Activated CD4-positive, alpha-beta T cell treated with anti-CD3 and anti-CD28 coated beads for 1 hour (primary cell): ENCODE measurements around the gene TCTN3.
A peak's percentile ranks its signal among the peaks of the same experiment; 100 is the strongest.
"Not testable (repeated sequence)": the region's sequence is repeated elsewhere in the genome, so short reads cannot be mapped to it uniquely, and the experiment has no call there.

ENCODE experiments used
- DNase-seq: peaks from one replicate; pipeline ENCODE4 v3.0.0-alpha.2; 2020

The TCTN3 gene

GRCh38 chr10:95693668-95694534 lies at the start of gene TCTN3:
Gene TCTN3 (minus strand): TSS chr10:95693927. CDS start chr10:95693899, 28 bp downstream.
- peak; percentile 96 for DNase-seq

DNA sequence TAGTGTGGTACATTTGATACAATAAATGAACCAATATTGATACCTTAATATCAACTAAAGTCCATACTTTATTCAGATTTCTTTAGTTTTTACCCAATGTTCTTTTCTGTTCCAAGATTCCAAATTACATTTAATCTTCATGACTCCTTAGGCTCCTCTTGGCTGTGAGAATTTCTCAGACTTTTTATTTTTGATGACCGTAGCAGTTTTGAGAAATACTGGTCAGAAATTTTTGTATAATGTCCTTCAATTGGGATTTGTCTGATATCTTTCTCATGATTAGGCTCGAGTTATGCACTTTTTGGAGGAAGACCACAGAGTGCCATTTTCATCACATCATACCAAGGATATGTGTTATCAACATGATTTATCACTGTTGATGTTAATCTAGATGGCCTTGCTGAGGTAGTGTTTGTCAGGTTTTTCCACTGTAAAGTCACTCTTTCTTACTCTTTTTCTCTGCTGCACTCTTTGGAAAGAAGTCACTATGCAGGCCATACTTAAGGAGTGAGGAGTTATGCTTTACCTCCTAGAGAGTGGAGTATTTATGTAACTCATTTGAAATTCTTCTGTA lies 49.3 kb upstream of the TCTN3 start:
- DNase-seq = no peak

- no peak for DNase-seq
Observed at GRCh38 chr10:95742485-95742884, 48.8 kb upstream of the TCTN3 start.

DNA sequence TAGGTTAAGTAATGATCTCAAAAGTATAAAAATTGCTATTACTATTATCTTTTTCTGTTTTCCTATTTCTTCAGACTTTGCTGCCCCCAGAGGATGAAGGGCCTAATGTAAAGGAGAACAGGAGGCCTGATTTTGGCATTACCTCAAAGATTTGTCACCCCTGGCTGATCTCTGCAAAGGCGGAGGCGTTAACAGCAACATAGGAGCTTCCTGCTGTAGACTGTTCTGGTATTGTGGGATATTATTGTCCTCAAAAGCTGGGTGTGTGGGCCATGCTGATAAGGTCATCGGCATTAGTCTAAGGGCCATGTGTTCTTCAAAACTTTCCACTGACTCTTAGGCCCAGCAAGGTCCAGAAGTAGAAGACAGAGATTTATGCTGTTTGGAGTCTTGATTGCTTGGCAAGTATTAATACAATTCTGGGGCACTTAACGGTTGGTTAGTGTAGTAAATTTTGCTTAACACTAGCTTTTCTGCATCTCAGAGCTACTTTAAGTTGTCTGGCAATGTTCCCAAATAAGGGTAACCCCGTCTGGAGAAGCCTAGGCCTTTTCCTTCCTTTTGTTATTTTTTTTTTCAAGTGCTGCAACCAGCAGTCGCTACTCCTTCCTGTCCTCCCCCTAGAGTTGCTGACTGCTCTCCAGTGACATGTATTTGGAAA lies 48.2 kb upstream of the TCTN3 start:
- DNase-seq = no peak

- DNase-seq = no peak
Observed at GRCh38 chr10:95739056-95739455, 45.3 kb upstream of the TCTN3 start.

- not testable (repeated sequence) for DNase-seq
Observed at GRCh38 chr10:95732907-95733306, 39.2 kb upstream of the TCTN3 start.

DNA sequence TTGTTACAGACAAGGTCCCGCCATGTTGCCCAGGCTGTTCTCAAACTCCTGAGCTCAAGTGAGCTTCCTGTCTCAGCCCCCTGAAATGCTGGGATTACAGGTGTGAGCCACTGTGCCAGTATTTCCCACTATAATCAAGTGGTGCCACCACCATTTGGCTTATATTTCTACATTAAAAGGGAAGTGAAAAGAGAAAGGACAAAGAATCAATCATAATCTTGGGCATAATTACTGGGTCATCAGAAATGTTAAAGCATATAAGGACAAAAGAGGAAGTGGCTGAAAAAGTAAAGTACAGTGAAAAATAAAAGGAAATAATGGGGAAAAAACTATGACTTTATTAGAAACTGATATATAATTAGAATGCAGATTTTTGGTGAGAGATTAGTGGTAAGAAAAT lies 36.5 kb upstream of the TCTN3 start:
- no peak for DNase-seq

DNA sequence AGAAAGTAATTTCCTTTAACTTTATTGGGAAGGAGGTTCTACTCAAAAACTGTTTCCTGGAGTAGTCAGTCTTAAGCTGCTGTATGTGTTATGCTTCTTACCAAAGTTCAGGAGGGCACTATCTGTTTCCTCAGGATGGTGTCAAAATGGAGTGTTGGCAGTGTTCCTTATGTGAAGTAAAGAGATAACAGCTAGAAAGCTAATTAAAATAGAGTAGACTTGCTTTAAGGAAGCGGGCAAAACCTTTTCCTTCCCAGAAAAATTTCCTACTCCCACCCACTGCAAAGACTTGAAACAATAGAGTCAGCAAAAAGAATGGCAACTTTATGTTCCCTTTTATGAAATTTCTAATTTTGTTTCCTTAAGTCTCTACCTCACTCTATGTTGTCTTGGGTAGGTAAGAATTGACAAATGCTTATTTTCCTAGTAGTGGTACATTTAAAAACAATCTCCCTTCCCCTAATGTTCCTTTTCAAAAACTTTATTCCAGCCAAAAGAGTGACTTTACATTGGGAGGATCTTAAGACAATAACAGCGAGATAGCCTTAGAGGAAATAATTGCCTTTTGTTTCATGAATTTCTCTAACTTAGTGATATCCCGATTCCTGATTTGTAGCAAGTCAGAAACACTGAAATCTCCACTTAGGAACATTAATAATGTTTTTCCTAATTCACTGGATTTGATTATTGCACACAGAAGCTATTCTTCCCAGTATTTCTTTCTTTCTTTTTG lies 35.8 kb upstream of the TCTN3 start:
- DNase-seq = no peak

- no peak for DNase-seq
Observed at GRCh38 chr10:95728526-95728925, 34.8 kb upstream of the TCTN3 start.

GRCh38 chr10:95722496-95722895 lies 28.8 kb upstream of the TCTN3 start:
- DNase-seq = not testable (repeated sequence)

GRCh38 chr10:95720745-95721144 lies 27.0 kb upstream of the TCTN3 start:
- DNase-seq = not testable (repeated sequence)

- no peak for DNase-seq
Observed at GRCh38 chr10:95716866-95717265, 23.1 kb upstream of the TCTN3 start.

GRCh38 chr10:95716466-95716865 lies 22.7 kb upstream of the TCTN3 start:
- DNase-seq = no peak

DNA sequence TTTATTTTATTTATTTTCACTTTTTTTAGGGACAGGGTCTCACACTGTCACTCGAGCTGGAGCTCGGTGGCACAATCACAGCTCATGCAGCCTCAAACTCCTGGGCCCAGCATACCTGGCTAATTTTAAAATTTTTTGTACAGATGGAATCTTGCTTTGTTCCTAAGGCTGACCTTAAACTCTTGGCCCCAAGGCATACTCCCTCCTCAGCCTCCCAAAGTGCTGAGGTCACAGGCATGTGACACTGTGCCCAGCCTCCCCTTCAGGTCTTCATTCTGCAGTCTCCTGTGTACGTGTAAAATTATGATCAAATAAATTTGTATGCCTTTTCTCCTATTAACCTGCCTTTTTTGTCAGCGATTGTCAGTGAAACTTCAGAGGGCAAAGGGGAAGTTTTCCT lies 17.8 kb upstream of the TCTN3 start:
- no peak for DNase-seq

DNA sequence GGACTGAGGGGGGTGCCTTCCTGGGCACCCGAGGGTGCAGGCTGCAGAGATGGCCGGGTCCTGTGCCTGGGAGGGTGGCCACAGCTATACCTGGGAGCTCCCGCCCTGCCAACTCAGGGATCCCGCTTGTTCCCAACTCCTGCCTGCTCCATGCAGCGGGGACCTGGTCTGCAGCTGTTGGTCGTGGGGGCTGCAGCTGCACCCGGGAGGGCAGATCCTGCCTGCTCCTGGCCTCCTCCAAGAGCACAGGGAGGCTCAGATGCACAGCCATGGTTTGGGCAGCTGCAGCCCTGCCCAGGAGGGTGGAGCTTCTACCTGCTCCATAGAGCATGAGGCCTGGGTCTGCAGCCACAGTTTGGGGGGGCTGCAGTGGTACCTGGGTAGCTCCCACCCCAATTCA lies 13.3 kb upstream of the TCTN3 start:
- DNase-seq = no peak

DNA sequence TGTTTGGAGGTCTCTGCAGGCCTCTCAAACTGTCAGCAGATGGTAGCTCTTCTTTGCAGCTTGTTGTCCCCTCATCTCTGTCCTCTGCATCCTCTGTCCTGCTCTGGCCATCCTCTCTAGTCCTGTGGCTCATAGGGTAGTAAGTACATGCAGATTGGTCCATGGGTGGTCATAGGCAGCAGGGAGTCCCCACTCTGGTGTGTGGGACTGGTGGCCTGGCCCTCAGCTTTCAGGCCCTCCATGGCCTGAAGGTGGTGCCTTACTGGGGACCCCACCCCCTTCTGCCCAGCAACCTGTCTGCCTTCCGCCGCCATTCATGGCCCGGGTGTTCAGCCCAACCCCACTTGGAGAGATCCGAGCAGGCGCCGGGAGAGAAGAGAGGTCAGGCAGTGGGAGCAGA lies 12.8 kb upstream of the TCTN3 start:
- DNase-seq = no peak

GRCh38 chr10:95698415-95698814 lies 4.7 kb upstream of the TCTN3 start:
- no peak for DNase-seq

DNA sequence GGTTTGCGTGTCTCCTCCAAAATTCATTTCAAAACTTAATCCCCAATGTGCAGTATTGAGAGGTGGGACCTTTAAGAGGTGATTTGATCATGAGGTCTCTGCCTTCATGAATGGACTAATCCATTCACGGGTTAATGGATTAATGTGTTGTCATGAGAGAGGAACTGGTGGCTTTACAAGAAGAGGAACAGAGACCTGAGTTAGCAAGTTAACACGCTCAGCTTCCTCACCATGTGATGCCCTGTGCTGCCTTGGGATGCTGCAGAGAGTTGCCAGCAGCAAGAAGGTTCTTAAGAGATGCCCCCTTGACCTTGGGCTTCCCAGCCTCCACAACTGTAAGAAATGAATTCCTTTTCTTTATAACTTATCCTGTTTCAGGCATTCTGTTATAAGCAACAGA lies 3.7 kb upstream of the TCTN3 start:
- no peak for DNase-seq

DNA sequence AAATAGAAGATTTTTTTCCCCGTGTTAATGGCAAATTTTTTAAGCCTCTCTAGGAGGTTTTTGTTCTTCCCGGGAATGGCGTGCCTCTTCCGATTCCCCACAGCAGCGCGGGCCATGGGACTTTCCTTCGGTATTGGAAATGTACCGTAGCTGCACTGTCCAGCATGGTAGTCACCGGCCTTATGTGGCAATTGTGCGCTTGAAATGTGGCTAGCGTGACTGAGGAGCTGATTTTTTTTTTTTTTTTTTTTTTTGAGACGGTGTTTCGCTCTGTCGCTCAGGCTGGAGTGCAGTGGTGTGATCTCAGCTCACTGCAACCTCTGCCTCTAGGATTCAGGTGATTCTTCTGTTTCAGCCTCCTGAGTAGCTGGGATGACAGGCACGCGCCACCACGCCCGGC lies 938 bp upstream of the TCTN3 start:
- DNase-seq = no peak

DNA sequence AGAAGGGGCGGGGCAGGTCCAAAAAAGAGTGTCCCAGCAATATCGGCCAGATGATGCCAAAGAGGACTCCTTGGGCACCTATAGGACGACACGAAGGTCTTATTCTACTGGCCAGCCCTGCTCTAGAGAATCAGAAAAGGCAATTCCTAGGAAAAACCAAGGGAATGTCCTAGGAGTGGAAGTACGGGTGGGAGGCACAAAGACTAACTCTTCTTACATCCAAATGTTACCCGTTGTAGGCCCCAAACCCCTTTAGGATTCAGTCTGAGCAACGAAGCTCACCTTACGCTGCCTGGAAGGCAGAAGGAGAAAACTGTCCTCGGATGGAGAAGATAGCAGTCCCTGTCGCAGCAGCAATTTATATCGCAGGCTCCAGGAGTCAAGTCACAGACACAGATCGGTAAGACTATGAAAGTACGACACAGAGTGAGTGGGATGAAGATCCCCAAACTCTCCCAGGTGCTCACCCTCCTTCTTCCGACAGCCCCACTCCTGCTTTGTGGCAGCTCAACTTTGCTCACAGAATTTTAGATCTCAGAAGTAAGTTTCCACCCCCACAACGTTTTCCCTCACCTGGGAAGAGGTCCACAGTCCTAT lies 558 bp downstream of the TCTN3 start:
- no peak for DNase-seq

GRCh38 chr10:95691281-95691680 lies 2.4 kb downstream of the TCTN3 start:
- DNase-seq = no peak

DNA sequence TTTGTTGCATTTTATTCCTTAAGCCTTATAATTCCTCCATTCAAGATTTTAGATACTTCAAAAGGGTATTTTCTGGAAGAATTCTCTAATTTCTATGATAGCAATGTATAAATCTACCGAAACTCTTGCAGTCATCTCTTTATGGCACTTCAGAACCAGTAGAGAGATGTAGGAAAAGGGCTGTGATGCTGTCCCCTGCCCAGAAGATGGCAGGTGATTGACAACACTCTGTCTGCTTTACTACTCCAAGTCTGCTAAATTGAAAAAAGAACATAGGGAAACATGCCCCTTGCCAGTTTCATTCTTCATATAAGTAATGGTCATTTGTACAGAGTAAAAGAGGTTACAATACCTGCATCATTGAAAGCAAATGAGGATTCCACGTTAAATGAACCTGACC lies 5.1 kb downstream of the TCTN3 start:
- DNase-seq = no peak

DNA sequence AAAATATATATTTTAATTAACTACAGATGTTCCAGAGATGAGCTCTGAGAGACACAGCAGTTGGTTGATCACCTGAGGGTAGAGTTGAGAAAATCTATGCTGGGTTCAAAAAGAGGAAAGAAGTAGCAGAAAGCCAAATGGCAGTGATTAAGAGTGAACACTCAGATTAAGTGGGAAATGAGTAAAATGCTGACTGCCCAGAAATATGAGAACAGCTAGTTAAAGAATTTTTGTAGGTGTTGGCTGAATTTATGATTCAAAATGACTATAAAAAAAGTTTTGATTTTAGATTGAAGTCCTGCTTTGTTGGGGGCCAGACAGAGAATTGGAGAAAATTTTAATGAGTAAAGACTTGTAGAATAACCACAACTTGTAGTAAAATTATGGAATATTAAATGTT lies 9.8 kb downstream of the TCTN3 start:
- no peak for DNase-seq
